HCT116 (cell line): ENCODE data around the gene MAPK7. TPM values are rescaled to one million over a fixed set of nuclear protein-coding genes. Genes with fewer than 3 reads are reported as not detected.

Source experiments
- ATAC-seq: fragments of 200-7000 bp; cut with Tn5 transposase; 2 replicates; pipeline ENCODE4 v1.9.1; 2020; ENCODE audit warnings: mild to moderate bottlenecking, moderate library complexity
- BruUV-seq: library from RNA; stranded (reverse); fragments of 400-500 nt; replicated peaks from 2 replicates; lab custom pipeline; 2021; lab: Mats Ljungman, UMichigan
- CTCF ChIA-PET: fragments of 300-600 bp; sonication (Branson Sonifier 250); formaldehyde crosslinking; loops from one replicate; lab custom pipeline; 2021; ENCODE audit warnings: antibody characterized with exemption; lab: Charles Lee
- POLR2A ChIA-PET: fragments of 300-600, 350-600 bp; sonication (Branson Sonifier 250); formaldehyde crosslinking; loops from one replicate; lab custom pipeline; 2021; ENCODE audit warnings: antibody characterized with exemption; lab: Charles Lee
- RAD21 ChIA-PET, 2 experiments: fragments of 300-600 bp; sonication (Branson Sonifier 250); formaldehyde crosslinking; loops; one replicate each; lab custom pipeline; 2023; ENCODE audit warnings: low total read pairs in 2 of 2; ENCODE audit not compliant: uncharacterized antibody in 2 of 2, unreplicated experiment in 2 of 2, low non-redundant PET in 1 of 2; lab: Charles Lee
- DNase-seq: peaks from one replicate; pipeline ENCODE4 v3.0.0-alpha.2; 2010; ENCODE audit warnings: low read depth, low spot score
- H2AFZ ChIP-seq: fragments of 200-600 bp; shearing (Covaris generic), sonication (generic); 2 replicates; pipeline ENCODE4 v1.6.1; 2017; ENCODE audit warnings: low read depth, mixed run types, mixed read lengths, antibody characterized with exemption, low read length; ENCODE audit not compliant: poor library complexity, severe bottlenecking
- H3K27ac ChIP-seq: 2 replicates; pipeline ENCODE4 v1.5.1; 2012; ENCODE audit warnings: low read depth, low read length
- H3K27me3 ChIP-seq: fragments of 200-600 bp; sonication (generic); 2 replicates; pipeline ENCODE4 v1.6.1; 2016; ENCODE audit warnings: mixed run types, low read length, mixed read lengths; ENCODE audit not compliant: insufficient read depth
- H3K36me3 ChIP-seq, 2 experiments: fragments of 200-500 bp in 1 of 2; fragments of 200-600 bp in 1 of 2; sonication (Bioruptor generic) in 1 of 2; sonication (generic) in 1 of 2; 2 replicates each; pipeline versions ENCODE4 v1.5.1 to v1.6.1; 2014 to 2016; ENCODE audit warnings: low read length in 2 of 2, inconsistent platforms in 1 of 2, mixed read lengths in 1 of 2, mixed run types in 1 of 2; ENCODE audit not compliant: insufficient read depth in 2 of 2, control insufficient read depth in 1 of 2
- H3K4me1 ChIP-seq, 2 experiments: fragments of 200-600 bp in 1 of 2; sonication (generic) in 1 of 2; 2 replicates each; pipeline versions ENCODE4 v1.5.1 to v1.6.1; 2012 to 2017; ENCODE audit warnings: low read length in 2 of 2, inconsistent platforms in 1 of 2, mild to moderate bottlenecking in 1 of 2, mixed read lengths in 1 of 2, mixed run types in 1 of 2, moderate library complexity in 1 of 2; ENCODE audit not compliant: insufficient read depth in 2 of 2, control insufficient read depth in 1 of 2
- H3K4me2 ChIP-seq: fragments of 200-600 bp; sonication (generic); 2 replicates; pipeline ENCODE4 v1.6.1; 2017; ENCODE audit warnings: mixed run types, low read length, mixed read lengths
- H3K4me3 ChIP-seq, 2 experiments: fragments of 200-600 bp in 1 of 2; sonication (generic) in 1 of 2; replicated peaks in 1 of 2; 2 replicates each; pipeline ENCODE4 v1.5.1; 2011 to 2016; ENCODE audit warnings: low read length in 2 of 2, control low read depth in 1 of 2, low read depth in 1 of 2, mild to moderate bottlenecking in 1 of 2, mixed read lengths in 1 of 2, mixed run types in 1 of 2
- H3K79me2 ChIP-seq: fragments of 200-600 bp; sonication (generic); 2 replicates; pipeline ENCODE4 v1.6.1; 2017; ENCODE audit warnings: mild to moderate bottlenecking, mixed run types, low read length, moderate library complexity, mixed read lengths; ENCODE audit not compliant: insufficient read depth
- H3K9ac ChIP-seq: fragments of 200-600 bp; sonication (generic); 2 replicates; pipeline ENCODE4 v1.6.1; 2016; ENCODE audit warnings: low read length, mixed read lengths
- H3K9me2 ChIP-seq: fragments of 200-600 bp; sonication (generic), shearing (Covaris generic); 2 replicates; pipeline ENCODE4 v1.6.1; 2017; ENCODE audit warnings: mixed run types, mild to moderate bottlenecking, moderate library complexity; ENCODE audit not compliant: insufficient read depth
- H3K9me3 ChIP-seq, 2 experiments: fragments of 200-500 bp in 1 of 2; fragments of 200-600 bp in 1 of 2; sonication (Bioruptor generic) in 1 of 2; sonication (generic) in 1 of 2; 2 replicates each; pipeline ENCODE4 v1.6.1; 2014 to 2017; ENCODE audit warnings: low read length in 2 of 2, mixed read lengths in 2 of 2, inconsistent platforms in 1 of 2, low read depth in 1 of 2, mild to moderate bottlenecking in 1 of 2, mixed run types in 1 of 2, moderate library complexity in 1 of 2; ENCODE audit not compliant: control insufficient read depth in 1 of 2, insufficient read depth in 1 of 2
- H4K20me1 ChIP-seq: fragments of 200-600 bp; sonication (generic), shearing (Covaris generic); 2 replicates; pipeline ENCODE4 v1.6.1; 2017; ENCODE audit warnings: mixed run types, mild to moderate bottlenecking, moderate library complexity; ENCODE audit not compliant: insufficient read depth
- ATF3 ChIP-seq: IDR thresholded peaks from 2 replicates; pipeline ENCODE4 v1.6.1; 2012
- CEBPB ChIP-seq: IDR thresholded peaks from 2 replicates; pipeline ENCODE4 v1.6.1; 2012; ENCODE audit warnings: low read depth
- CTCF ChIP-seq, 3 experiments: fragments of 200-600 bp in 1 of 3; sonication (generic) in 1 of 3; IDR thresholded peaks in 2 of 3; conservative IDR thresholded peaks in 1 of 3; 2 replicates each; pipeline ENCODE4 v1.5.1; 2012 to 2017; ENCODE audit warnings: low read depth in 2 of 3, low read length in 2 of 3, antibody characterized with exemption in 1 of 3, borderline replicate concordance in 1 of 3, control low read depth in 1 of 3, mild to moderate bottlenecking in 1 of 3, mixed read lengths in 1 of 3, mixed run types in 1 of 3, moderate library complexity in 1 of 3; ENCODE audit not compliant: insufficient read depth in 1 of 3
- EGR1 ChIP-seq: IDR thresholded peaks from 2 replicates; pipeline ENCODE4 v1.6.1; 2012; ENCODE audit warnings: low read depth
- ELF1 ChIP-seq: IDR thresholded peaks from 2 replicates; pipeline ENCODE4 v1.6.1; 2012; ENCODE audit warnings: low read depth, borderline replicate concordance
- EZH2 ChIP-seq: fragments of 200-600 bp; sonication (generic); IDR thresholded peaks from 2 replicates; pipeline ENCODE4 v1.6.1; 2017; ENCODE audit warnings: antibody characterized with exemption, mixed run types
- EZH2phosphoT487 ChIP-seq: fragments of 200-600 bp; IDR thresholded peaks from 2 replicates; pipeline ENCODE4 v1.6.1; 2018; ENCODE audit warnings: antibody characterized with exemption, borderline replicate concordance
- FOSL1 ChIP-seq: IDR thresholded peaks from 2 replicates; pipeline ENCODE4 v1.6.1; 2012; ENCODE audit warnings: low read depth
- JUND ChIP-seq: IDR thresholded peaks from 2 replicates; pipeline ENCODE4 v1.6.1; 2012
- POLR2A ChIP-seq: IDR thresholded peaks from 2 replicates; pipeline ENCODE4 v1.7.0; 2011; ENCODE audit warnings: borderline replicate concordance; ENCODE audit not compliant: insufficient read depth, insufficient read length; ENCODE audit errors: extremely low read depth
- POLR2AphosphoS5 ChIP-seq: IDR thresholded peaks from 2 replicates; pipeline ENCODE4 v1.6.1; 2011; ENCODE audit warnings: mild to moderate bottlenecking, low read depth, low read length, moderate library complexity
- REST ChIP-seq: IDR thresholded peaks from 2 replicates; pipeline ENCODE4 v1.6.1; 2012; ENCODE audit warnings: low read depth
- SIN3A ChIP-seq: IDR thresholded peaks from 2 replicates; pipeline ENCODE4 v1.6.1; 2012; ENCODE audit warnings: low read depth
- SP1 ChIP-seq: IDR thresholded peaks from 2 replicates; pipeline ENCODE4 v1.6.1; 2012; ENCODE audit warnings: low read depth
- SRF ChIP-seq: IDR thresholded peaks from 2 replicates; pipeline ENCODE4 v1.6.1; 2012; ENCODE audit warnings: low read depth
- YY1 ChIP-seq: IDR thresholded peaks from 2 replicates; pipeline ENCODE4 v1.6.1; 2011; ENCODE audit warnings: low read length, low read depth, moderate library complexity, mild to moderate bottlenecking; ENCODE audit not compliant: insufficient replicate concordance; ENCODE audit errors: extremely low read depth
- ZBTB33 ChIP-seq: IDR thresholded peaks from 2 replicates; pipeline ENCODE4 v1.6.1; 2011; ENCODE audit warnings: mild to moderate bottlenecking, low read length, moderate library complexity; ENCODE audit not compliant: insufficient replicate concordance; ENCODE audit errors: extremely low read depth
- intact Hi-C: fragments of 100-400 bp; cut with micrococcal nuclease; formaldehyde crosslinking; loops from 2 replicates; pipeline ENCODE4 v1.10.0; 2022
- total RNA-seq: library from RNA; stranded (reverse); gene quantifications from one replicate; pipeline ENCODE4 v1.2.1, GENCODE V29; 2021; ENCODE audit not compliant: unreplicated experiment

Gene MAPK7
- total RNA-seq, 1 experiment from 2014 or later, result 15.3 TPM

- Histone ChIP-seq H3K4me3 (no peak overlapping the region), H2AFZ (no peak overlapping the region), H3K9me3 (no peaks in the 10 kb centered on the region), H4K20me1 (no peaks in the 10 kb centered on the region), H3K36me3 (no peaks in the 10 kb centered on the region), H3K9me2 (no peaks in the 10 kb centered on the region), H3K79me2 (peaks cover 7% of the 10 kb centered on the region), H3K27me3 (no peaks in the 10 kb centered on the region), H3K27ac (no peak overlapping the region), H3K4me1 (peaks cover 7 to 31% of the 10 kb centered on the region in 2 experiments; a peak in 3 of 4 replicates), H3K4me2 (no peak overlapping the region), H3K9ac (no peak overlapping the region)
- ATAC-seq (no peak), DNase-seq (no peak)
- intact Hi-C loops, result no loop called here
- RAD21 ChIA-PET, result no interaction called here
- CTCF ChIA-PET, result interaction anchor here (1.1 kb wide), 2 partner anchors 10 kb away, joined by 3 to 4 read pairs; partner anchors contain the start of gene B9D1
- BruUV-seq, result no TSS peak
- TF ChIP-seq YY1 (no peak), CEBPB (no peak), ATF3 (no peak), EGR1 (no peak), CTCF (IDR thresholded peaks at IDR 0.05 in 2 of 3, conservative IDR thresholded peaks at IDR 0.05 in 1 of 3; ENCODE audit: borderline replicate concordance in 1 of 3, insufficient read depth in 1 of 3, low read depth in 2 of 3, low read length in 2 of 3) (no peak), REST (no peak), ZBTB33 (no peak), ELF1 (no peak), SRF (no peak), EZH2 (no peak), JUND (no peak), POLR2A (no peak), FOSL1 (no peak), EZH2phosphoT487 (no peak), POLR2AphosphoS5 (no peak), SP1 (no peak), SIN3A (no peak)
- POLR2A ChIA-PET, result no interaction called here
Measured at GRCh38 chr17:19372866-19373504, 5.3 kb upstream of the MAPK7 start.
